HG02610 (cell line): ENCODE measurements around the gene ZBTB2.
"Not testable (repeated sequence)": the region's sequence is repeated elsewhere in the genome, so short reads cannot be mapped to it uniquely, and the experiment has no call there.

Experiments
- ATAC-seq: cut with Tn5 transposase; IDR thresholded peaks from one replicate; pipeline ENCODE4 v1.9.1; 2021; ENCODE audit warnings: mild to moderate bottlenecking, moderate library complexity; ENCODE audit not compliant: unreplicated experiment

ZBTB2 gene

GRCh38 chr6:151374036-151374683 is 17.2 kb downstream of the ZBTB2 start:
- no peak for ATAC-seq

GRCh38 chr6:151372164-151372563 is 19.2 kb downstream of the ZBTB2 start:
- no peak for ATAC-seq

- no peak for ATAC-seq
These were observed 20.8 kb downstream of the ZBTB2 start for GRCh38 chr6:151370509-151371078.

- no peak for ATAC-seq
These were observed 26.1 kb downstream of the ZBTB2 start for GRCh38 chr6:151365233-151365632.

- ATAC-seq: no peak
These were observed 31.9 kb downstream of the ZBTB2 start for GRCh38 chr6:151359486-151359885.

GRCh38 chr6:151358475-151358874 is 32.9 kb downstream of the ZBTB2 start:
- ATAC-seq: no peak

- no peak for ATAC-seq
These were observed 33.5 kb downstream of the ZBTB2 start for GRCh38 chr6:151357758-151358436.

GRCh38 chr6:151356983-151357382 is 34.4 kb downstream of the ZBTB2 start:
- ATAC-seq: not testable (repeated sequence)

GRCh38 chr6:151353795-151354194 is 37.6 kb downstream of the ZBTB2 start:
- no peak for ATAC-seq

- no peak for ATAC-seq
These were observed 38.7 kb downstream of the ZBTB2 start for GRCh38 chr6:151352410-151353396.

- ATAC-seq: no peak
These were observed 39.6 kb downstream of the ZBTB2 start for GRCh38 chr6:151351731-151352130.

- ATAC-seq: no peak
These were observed 40.1 kb downstream of the ZBTB2 start for GRCh38 chr6:151351146-151351700.

GRCh38 chr6:151350442-151351145 is 40.8 kb downstream of the ZBTB2 start:
- ATAC-seq: no peak

GRCh38 chr6:151349651-151350270 is 41.6 kb downstream of the ZBTB2 start:
- no peak for ATAC-seq

GRCh38 chr6:151342750-151343149 is 48.6 kb downstream of the ZBTB2 start:
- ATAC-seq: not testable (repeated sequence)

GRCh38 chr6:151341476-151342195 is 49.7 kb downstream of the ZBTB2 start:
- ATAC-seq: no peak

GRCh38 chr6:151340219-151340978 is 51.0 kb downstream of the ZBTB2 start:
- no peak for ATAC-seq

- no peak for ATAC-seq
These were observed 52.0 kb downstream of the ZBTB2 start for GRCh38 chr6:151339369-151339768.
